Natural killer cell (primary cell): ENCODE data around the gene PPCS. TPM values are rescaled to one million over a fixed set of nuclear protein-coding genes. Genes with fewer than 3 reads are reported as not detected.

Experiments
- ATAC-seq, 3 donors: fragments of 150-1000 bp in 2 of 3; fragments of 200-7000 bp in 1 of 3; cut with Tn5 transposase; 1 replicate in 1 of 3; 2 replicates in 2 of 3; pipeline ENCODE4 v1.10.0; 2021; ENCODE audit warnings: mild to moderate bottlenecking in 2 of 3, moderate library complexity in 2 of 3
- DNase-seq, 2 donors: peaks; one replicate each; pipeline versions ENCODE4 v3.0.0 to v3.0.0-alpha.2; 2013 to 2021; ENCODE audit warnings: mixed read lengths in 1 of 2
- H3K27ac ChIP-seq: one replicate; pipeline ENCODE4 v1.5.1; 2013; ENCODE audit warnings: mild to moderate bottlenecking, low read length
- H3K27me3 ChIP-seq: one replicate; pipeline ENCODE4 v1.6.1; 2013; ENCODE audit warnings: low read length; ENCODE audit not compliant: control insufficient read depth, insufficient read depth
- H3K36me3 ChIP-seq: one replicate; pipeline ENCODE4 v1.6.1; 2013; ENCODE audit warnings: low read length; ENCODE audit not compliant: control insufficient read depth, insufficient read depth
- H3K4me1 ChIP-seq: one replicate; pipeline ENCODE4 v1.6.1; 2013; ENCODE audit warnings: low read length; ENCODE audit not compliant: control insufficient read depth, insufficient read depth
- H3K4me3 ChIP-seq: one replicate; pipeline ENCODE4 v1.5.1; 2013; ENCODE audit warnings: low read length
- H3K9me3 ChIP-seq: one replicate; pipeline ENCODE4 v1.6.1; 2013; ENCODE audit warnings: low read length; ENCODE audit not compliant: control insufficient read depth, insufficient read depth
- H3K27ac Mint-ChIP-seq, 2 donors: one replicate each; pipeline ENCODE4 v1.8.0; 2022; ENCODE audit warnings: mild to moderate bottlenecking in 2 of 2, mixed read lengths in 2 of 2, moderate library complexity in 1 of 2
- H3K27me3 Mint-ChIP-seq, 2 donors: one replicate each; pipeline ENCODE4 v1.8.0; 2022; ENCODE audit warnings: low read depth in 2 of 2, mixed read lengths in 2 of 2
- H3K36me3 Mint-ChIP-seq: one replicate; pipeline ENCODE4 v1.8.0; 2022; ENCODE audit warnings: mixed read lengths
- H3K4me1 Mint-ChIP-seq, 2 donors: one replicate each; pipeline ENCODE4 v1.8.0; 2022; ENCODE audit warnings: mixed read lengths in 2 of 2
- H3K4me3 Mint-ChIP-seq: one replicate; pipeline ENCODE4 v1.8.0; 2022; ENCODE audit warnings: mild to moderate bottlenecking, moderate library complexity, mixed read lengths
- H3K9me3 Mint-ChIP-seq, 2 donors: one replicate each; pipeline ENCODE4 v1.8.0; 2022; ENCODE audit warnings: mixed read lengths in 2 of 2
- CTCF ChIP-seq: fragments of 200-600 bp; IDR thresholded peaks from one replicate; pipeline ENCODE4 v1.8.0; 2022; ENCODE audit warnings: antibody characterized with exemption
- WGBS: methylation state at CpG from one replicate; pipeline ENCODE4 v1.1.7; 2013; ENCODE audit warnings: missing lambda C conversion rate; ENCODE audit not compliant: insufficient coverage; 5-methylcytosine and 5-hydroxymethylcytosine counted together
- intact Hi-C: fragments of 100-400 bp; cut with micrococcal nuclease; formaldehyde crosslinking; loops from one replicate; pipeline ENCODE4 v1.14.2; 2022
- total RNA-seq, 4 donors: library from RNA; stranded (reverse); fragments of 120-200 nt in 1 of 4; gene quantifications; one replicate each; pipeline versions ENCODE4 v1.2.3 to v1.2.4, GENCODE V29; 2013 to 2022

The PPCS gene
- total RNA-seq, 3 donors from 2014 or later (not counting 1 experiment from before 2014, with no cell fraction given), result 44.2 to 54.5 (median 50.2) TPM

GRCh38 chr1:42506576-42506975 lies 50.2 kb downstream of the PPCS start:
- Histone ChIP-seq H3K4me1 (no peaks in the 10 kb centered on the region), H3K4me3 (no peak overlapping the region), H3K27me3 (no peaks in the 10 kb centered on the region), H3K9me3 (peaks cover 46% of the 10 kb centered on the region), H3K27ac (no peak overlapping the region), H3K36me3 (no peaks in the 10 kb centered on the region)
- no peak overlapping the region for H3K27ac Mint-ChIP-seq
- 80% methylated on average over 1 of the region's 1 CpG for WGBS
- H3K9me3 Mint-ChIP-seq, result peaks cover 2 to 19% of the 10 kb centered on the region in 2 donors
- TF ChIP-seq CTCF, result no peak
- no peak overlapping the region for H3K4me3 Mint-ChIP-seq
- no peak for ATAC-seq
- peaks cover 75% of the 10 kb centered on the region for H3K36me3 Mint-ChIP-seq
- intact Hi-C loops, result no loop called here
- no peak for DNase-seq
- H3K27me3 Mint-ChIP-seq, result no peaks in the 10 kb centered on the region
- H3K4me1 Mint-ChIP-seq, result no peaks in the 10 kb centered on the region

Other genes starting within 250 kb of the PPCS start
- gene FOXJ3, start 121.3 kb upstream of the PPCS start, total RNA-seq, result 10 to 100 TPM; 81.9 to 93.8 (median 82.5) TPM
- under 1 TPM; 0.13 to 0.45 (median 0.39) TPM for gene RIMKLA, start 75.8 kb upstream of the PPCS start, total RNA-seq
- 1 to 10 TPM in 1 of 3 donors, under 1 TPM in 2; 0.47 to 1.1 (median 0.97) TPM for gene ZMYND12, start 521 bp upstream of the PPCS start, total RNA-seq
- gene CCDC30, start 6.7 kb downstream of the PPCS start, total RNA-seq, result 1 to 10 TPM; 4.5 to 6.1 (median 5.0) TPM
- 10 to 100 TPM; 41.2 to 50.3 (median 43.1) TPM for gene PPIH, start 201.9 kb downstream of the PPCS start, total RNA-seq
- 100 to 1,000 TPM; 239 to 305 (median 279) TPM for gene YBX1, start 225.9 kb downstream of the PPCS start, total RNA-seq